Ramos (cell line): ENCODE measurements around the gene C5AR1.
"Not testable (repeated sequence)": the region's sequence is repeated elsewhere in the genome, so short reads cannot be mapped to it uniquely, and the experiment has no call there.

Source experiments
- in situ Hi-C: fragments of 300-500 bp; cut with MboI; formaldehyde crosslinking; loops from one replicate; pipeline ENCODE4 v1.14.3; 2022; ENCODE audit warnings: low sequenced_read_pairs; ENCODE audit not compliant: unreplicated experiment

C5AR1 gene

DNA sequence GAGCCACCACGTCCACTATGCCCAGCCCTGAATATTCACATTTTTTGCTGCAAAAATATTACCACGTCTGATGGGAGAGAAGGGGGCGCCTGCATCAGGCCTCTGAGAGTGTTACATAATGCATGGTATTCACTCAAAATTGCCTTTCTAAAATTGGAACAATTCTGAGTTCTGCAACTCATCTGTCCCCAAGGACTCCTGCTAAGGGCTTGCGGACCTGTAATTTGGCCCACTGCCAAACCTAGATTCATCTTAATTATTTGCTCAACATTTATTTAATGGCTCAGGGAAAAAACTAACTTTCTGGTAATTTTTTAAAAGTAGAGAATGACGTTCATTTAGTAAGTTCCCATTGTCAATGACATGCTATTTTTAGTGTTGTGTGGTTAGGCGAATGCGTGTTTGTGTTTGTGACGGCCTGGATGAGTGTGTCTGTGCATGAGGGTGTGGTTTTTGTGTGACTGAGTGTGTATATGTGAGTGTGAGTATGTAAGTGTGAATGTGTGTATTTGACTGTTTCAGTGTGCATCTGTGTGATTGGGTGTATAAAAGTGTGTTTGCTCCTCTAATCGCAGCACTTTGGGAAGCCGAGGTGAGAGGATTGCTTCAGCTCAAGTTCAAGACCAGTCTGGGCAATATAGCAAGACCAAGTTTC lies 26.1 kb upstream of the C5AR1 start:
- in situ Hi-C loops = no loop called here

DNA sequence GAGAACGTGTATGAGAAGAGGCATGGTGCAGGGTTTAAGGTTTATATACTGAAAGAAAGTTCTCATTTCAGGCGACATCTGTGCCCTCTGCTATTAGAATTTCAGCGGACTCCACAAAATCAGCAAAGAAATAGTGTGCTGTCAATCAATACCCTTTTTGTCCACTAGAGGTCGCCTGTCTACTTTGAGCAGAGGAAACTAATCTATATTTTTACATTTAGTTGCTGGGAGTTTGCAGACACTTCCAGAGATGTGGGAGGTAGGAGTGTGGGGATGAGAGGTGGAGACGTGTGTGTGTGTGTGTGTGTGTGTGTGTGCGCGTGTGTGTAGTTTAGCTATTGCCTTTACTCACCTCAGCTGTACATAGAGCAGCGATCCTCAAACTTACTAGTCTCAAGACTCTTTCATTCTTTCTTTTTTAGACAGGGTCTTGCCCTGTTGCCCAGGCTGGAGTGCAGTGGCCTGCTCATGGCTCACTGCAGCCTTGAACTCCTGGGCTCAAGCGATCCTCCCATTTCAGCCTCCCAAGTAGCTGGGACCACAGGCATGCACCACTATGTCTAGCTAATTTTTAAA lies 25.2 kb upstream of the C5AR1 start:
- in situ Hi-C loops = no loop called here

GRCh38 chr19:47296036-47296435 lies 13.6 kb upstream of the C5AR1 start:
- in situ Hi-C loops = loop anchor here (5.0 to 10.0 kb wide), 2 partner anchors 96 to 399 kb away; no protein-coding TSS in a partner anchor

- in situ Hi-C loops = not testable (repeated sequence)
Measured at GRCh38 chr19:47300867-47301266, 8.8 kb upstream of the C5AR1 start.

- in situ Hi-C loops = no loop called here
Measured at GRCh38 chr19:47302249-47302648, 7.4 kb upstream of the C5AR1 start.

DNA sequence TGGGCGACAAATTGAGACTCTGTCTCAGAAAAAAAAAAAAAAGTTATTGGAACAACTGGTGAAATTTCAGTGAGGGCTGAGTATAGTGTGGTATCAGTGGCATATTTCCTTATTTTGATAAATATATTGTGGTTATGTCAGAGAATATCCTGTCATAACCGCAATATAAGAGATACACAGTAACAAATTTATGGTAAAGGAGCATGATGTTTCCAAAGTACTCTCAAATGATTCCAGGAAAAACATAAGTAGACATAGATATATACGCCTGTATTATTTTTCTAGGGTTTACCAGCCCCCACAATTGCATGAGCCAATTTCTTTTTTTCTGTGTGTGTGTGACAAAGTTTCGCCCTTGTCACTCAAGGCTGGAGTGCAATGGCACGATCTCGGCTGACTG lies 5.7 kb upstream of the C5AR1 start:
- in situ Hi-C loops = no loop called here

GRCh38 chr19:47305309-47305751 lies 4.3 kb upstream of the C5AR1 start:
- in situ Hi-C loops = no loop called here

DNA sequence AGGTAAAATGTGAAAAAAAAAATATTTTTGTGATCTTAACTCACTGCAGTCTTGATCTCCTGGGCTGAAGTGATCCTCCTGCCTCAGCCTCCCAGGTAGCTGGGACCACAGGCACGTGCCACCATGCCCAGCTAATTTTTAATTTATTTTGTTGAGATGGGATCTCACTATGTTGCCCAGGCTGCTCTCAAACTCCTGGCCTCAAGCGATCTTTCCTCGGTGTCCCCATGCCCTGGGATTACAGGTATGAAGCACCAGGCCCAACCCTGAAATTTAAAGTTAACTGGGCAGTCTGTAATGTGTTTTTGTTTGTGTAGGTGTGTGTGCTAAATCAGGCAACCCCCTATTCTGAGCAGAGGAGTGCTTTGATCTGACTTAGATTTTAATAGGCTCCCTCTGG lies 3.4 kb upstream of the C5AR1 start:
- in situ Hi-C loops = no loop called here

GRCh38 chr19:47309038-47309437 lies 623 bp upstream of the C5AR1 start:
- in situ Hi-C loops = no loop called here

DNA sequence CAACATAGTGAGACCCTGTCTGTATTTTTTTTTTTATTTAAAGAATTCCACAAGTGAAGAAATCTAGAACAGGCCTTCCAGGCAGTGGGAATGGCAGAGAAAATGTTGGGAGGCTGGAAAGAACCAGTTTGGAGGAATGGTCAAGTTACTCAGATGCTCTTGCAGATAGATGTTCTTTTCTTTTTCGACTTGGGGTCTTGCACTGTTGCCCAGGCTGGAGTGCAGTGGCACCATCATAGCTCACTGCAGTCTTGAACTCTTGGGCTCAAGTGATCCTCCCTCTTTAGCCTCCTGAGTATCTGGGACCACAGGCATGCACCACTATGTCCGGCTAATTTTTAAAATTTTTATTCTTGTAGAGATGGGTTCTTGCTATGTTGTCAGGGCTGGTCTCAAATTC lies 662 bp downstream of the C5AR1 start:
- in situ Hi-C loops = no loop called here

DNA sequence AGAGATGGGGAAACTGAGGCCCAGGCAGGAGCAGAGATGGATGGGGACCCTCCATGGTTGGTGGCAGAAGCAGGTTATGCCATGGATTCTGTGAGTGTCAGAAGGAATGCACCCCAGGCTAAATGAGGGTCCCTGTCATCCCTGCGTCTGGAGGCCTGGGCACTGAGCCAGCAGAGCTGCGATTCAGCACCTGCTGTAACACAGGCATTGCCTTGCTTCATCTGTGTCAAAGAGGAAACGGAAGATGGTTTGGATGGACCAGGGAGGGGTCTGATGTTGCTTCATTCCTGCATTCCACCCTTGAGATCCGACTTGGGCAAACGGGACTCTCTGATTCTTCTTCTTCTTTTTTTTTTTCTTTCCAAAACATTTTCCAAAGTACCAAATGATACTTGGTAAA lies 1.2 kb downstream of the C5AR1 start:
- in situ Hi-C loops = no loop called here

DNA sequence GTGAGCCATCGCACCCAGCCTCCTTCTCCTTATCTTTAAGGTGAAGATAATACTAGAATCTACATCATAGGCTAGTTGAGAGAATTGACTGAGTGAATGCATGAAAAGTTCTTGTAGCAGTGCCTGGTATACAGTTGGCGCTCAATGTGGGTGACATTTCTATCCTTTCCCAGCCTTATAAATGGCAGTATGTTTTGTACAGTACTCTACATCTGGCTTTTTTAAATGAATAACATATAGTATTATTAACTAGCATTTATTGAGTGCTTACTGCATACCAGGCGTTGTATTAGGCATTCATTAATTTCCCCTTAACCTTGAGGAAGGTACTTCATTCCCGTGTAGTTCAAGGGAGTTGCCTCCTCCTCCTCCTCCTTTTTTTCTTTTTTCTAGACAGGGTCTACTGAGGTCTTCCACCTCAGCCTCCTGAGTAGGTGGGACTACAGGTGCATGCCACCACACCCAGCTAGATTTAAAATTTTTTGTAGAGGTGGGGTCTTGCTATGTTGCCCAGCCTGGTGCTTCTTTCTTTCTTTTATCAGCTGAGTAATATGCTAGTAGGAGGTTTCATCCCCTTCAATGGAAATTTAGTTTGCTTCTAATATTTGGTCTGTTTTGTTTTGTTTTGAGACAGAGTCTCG lies 2.8 kb downstream of the C5AR1 start:
- in situ Hi-C loops = no loop called here

DNA sequence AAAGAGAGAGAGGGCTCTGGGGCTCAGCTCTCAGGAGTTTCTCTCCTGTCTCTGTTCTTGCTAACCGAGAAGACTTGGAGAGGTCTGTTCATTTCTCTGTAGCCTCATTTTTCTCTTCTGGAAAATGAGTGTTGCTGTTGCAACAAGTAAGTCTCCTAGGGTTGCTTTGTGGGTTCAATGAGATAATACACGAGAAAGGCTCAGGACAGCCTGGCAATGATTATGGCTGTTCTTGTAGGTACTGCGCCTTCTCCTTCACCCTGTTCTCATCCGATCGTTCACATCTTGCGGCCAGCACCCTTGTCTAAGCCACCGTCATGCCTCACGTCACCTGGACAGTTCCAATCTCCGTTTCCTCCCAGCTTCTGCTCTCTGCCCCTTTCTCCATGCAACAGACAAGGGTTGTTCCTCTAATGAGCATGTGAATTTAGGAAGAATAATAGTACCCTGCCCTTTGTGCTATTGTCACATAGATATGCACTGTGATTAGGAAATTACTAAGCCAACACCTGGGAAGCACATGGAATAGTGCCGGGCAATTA lies 4.2 kb downstream of the C5AR1 start:
- in situ Hi-C loops = no loop called here

DNA sequence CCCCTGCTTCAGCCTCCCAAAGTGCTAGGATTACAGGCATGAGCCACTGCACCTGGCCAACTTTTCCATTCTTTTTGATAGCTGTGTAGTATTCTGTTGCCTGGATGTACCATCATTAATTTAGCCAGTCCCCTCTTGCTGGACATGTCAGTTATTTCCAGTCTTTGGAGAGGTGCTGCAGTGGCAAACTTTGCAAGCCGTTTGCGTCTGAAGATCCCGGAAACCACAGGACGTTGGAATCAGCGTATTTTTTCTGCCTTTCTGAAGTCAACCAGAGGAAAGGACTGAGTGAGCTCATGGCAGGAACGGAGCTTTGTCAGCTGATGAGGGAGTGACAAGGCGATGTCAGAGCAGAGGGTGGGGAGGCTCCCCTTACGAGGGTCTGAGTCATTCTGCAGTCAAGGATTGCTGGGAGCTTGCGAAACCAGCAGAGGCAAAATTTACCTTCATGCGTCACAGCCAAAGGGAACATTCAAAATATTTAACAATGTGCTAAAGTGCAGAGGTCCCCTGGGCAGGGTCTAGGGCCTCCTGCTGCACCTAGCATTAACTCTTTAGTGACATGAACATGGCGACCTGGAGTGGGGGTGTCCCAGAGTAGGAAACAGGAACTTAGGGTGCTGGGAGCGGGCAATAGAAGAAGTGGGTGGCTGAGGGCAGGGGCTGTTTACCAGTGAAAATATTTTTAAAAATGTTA lies 5.6 kb downstream of the C5AR1 start:
- in situ Hi-C loops = no loop called here

DNA sequence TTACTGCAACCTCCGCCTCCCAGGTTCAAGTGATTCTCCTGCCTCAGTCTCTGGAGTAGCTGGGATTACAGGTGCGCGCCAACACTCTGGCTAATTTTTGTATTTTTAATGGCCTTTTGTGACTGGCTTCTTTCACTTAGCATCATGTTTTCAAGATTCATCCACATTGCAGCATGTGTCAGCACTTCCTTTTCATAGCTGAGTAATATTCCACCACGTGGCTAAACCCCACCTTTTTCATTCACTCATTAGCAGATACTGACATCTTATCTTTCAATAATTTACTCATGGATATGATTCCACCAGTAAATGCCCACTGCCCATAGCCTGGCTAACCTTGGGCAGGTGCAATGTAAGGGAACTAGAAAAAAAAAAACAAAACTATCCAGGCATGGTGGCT lies 6.9 kb downstream of the C5AR1 start:
- in situ Hi-C loops = no loop called here

- in situ Hi-C loops = no loop called here
Measured at GRCh38 chr19:47319923-47320871, 10.5 kb downstream of the C5AR1 start.

GRCh38 chr19:47321630-47322029 lies 12.0 kb downstream of the C5AR1 start:
- in situ Hi-C loops = no loop called here

- in situ Hi-C loops = no loop called here
Measured at GRCh38 chr19:47322058-47322457, 12.4 kb downstream of the C5AR1 start.

DNA sequence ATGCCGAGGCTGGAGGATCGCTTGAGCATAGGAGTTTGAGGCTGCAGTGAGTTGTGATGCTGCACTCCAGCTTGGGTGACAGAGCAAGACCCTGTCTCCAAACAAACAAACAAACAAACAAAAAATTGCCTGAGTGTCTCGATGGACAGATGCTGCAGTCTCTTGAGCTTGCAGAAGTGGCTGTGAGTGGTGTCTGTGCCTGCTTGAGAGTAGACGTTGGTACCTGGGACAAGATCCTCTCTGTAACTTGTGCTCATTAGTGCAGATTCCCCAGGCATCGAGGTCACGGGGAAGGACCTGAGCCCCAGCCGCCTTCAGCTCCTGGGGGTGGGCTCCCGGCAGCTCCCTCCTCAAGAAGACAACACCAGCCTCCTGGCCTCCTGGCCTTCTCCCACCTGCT lies 13.7 kb downstream of the C5AR1 start:
- in situ Hi-C loops = no loop called here

DNA sequence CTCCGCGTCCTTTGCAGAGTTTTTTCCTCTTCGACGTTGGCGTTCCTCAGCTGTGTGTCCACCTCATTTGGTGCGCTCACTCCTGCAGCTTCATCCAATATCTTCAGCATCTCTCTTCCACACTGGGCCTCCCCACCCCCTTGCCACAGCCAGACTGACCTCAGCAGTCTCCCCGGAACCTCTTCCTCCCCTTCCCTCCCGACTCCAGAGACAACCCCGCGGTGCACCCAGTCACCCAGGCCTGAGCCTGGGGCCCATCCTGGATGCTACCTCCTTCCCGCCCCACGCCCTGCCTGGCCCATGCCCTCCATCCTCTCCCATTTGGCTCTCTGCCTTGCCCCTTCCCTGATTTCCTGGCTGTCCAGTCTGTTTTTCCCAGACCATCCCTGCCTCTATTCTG lies 14.2 kb downstream of the C5AR1 start:
- in situ Hi-C loops = no loop called here
